ENCODE measurements around the gene CDC42BPB. TPM values are rescaled to one million over a fixed set of nuclear protein-coding genes. Genes with fewer than 3 reads are reported as not detected.

Gene CDC42BPB
- total and polyA plus RNA-seq, 2 experiments from 2014 or later = 13.0 to 106 TPM

GRCh38 chr14:102909462-102909861 lies 147.9 kb downstream of the CDC42BPB start:
- WGBS, 2 experiments (ENCODE audit: low coverage in 1 of 2, low lambda C conversion rate in 2 of 2, missing lambda C conversion rate in 2 of 2) = 84 to 88% methylated on average over 10 of the region's 10 CpGs
- Histone ChIP-seq H2AFZ (no peak overlapping the region), H3K9me3 (ENCODE audit: low read depth) (no peaks in the 10 kb centered on the region), H3K27me3 (replicated peaks; ENCODE audit: insufficient read depth) (no peaks in the 10 kb centered on the region), H3K4me2 (ENCODE audit: unreplicated experiment) (no peak overlapping the region), H3K36me3 (ENCODE audit: low read depth) (no peaks in the 10 kb centered on the region), H3K9me2 (ENCODE audit: insufficient read depth) (no peaks in the 10 kb centered on the region), H3K27ac (no peak overlapping the region), H3K4me1 (ENCODE audit: insufficient read depth) (no peaks in the 10 kb centered on the region), H4K20me1 (ENCODE audit: insufficient read depth) (no peaks in the 10 kb centered on the region), H3K4me3 (no peak overlapping the region), H3K9ac (no peak overlapping the region), H3K79me2 (ENCODE audit: insufficient read depth) (no peaks in the 10 kb centered on the region), H3F3A (ENCODE audit: insufficient read depth) (no peaks in the 10 kb centered on the region)
- no peak for TF ChIP-seq EZH2 (IDR thresholded peaks at IDR 0.05; ENCODE audit: insufficient read depth, poor library complexity, severe bottlenecking)
- no peak for TF ChIP-seq EZH2phosphoT487 (IDR thresholded peaks at IDR 0.05; ENCODE audit: insufficient read depth, low read depth)
- in situ Hi-C loops (cut with MboI) = no loop called here
- no peak for DNase-seq

GRCh38 chr14:102908766-102909455 lies 148.4 kb downstream of the CDC42BPB start:
- in situ Hi-C loops (cut with MboI) = no loop called here
- Histone ChIP-seq H4K20me1 (ENCODE audit: insufficient read depth) (no peaks in the 10 kb centered on the region), H3K4me1 (ENCODE audit: insufficient read depth) (no peaks in the 10 kb centered on the region), H3K4me2 (ENCODE audit: unreplicated experiment) (no peak overlapping the region), H2AFZ (no peak overlapping the region), H3K4me3 (no peak overlapping the region), H3K27me3 (replicated peaks; ENCODE audit: insufficient read depth) (no peaks in the 10 kb centered on the region), H3K27ac (no peak overlapping the region), H3K79me2 (ENCODE audit: insufficient read depth) (no peaks in the 10 kb centered on the region), H3K36me3 (ENCODE audit: low read depth) (no peaks in the 10 kb centered on the region), H3F3A (ENCODE audit: insufficient read depth) (no peaks in the 10 kb centered on the region), H3K9ac (no peak overlapping the region), H3K9me2 (ENCODE audit: insufficient read depth) (no peaks in the 10 kb centered on the region), H3K9me3 (ENCODE audit: low read depth) (no peaks in the 10 kb centered on the region)
- no peak for DNase-seq
- TF ChIP-seq EZH2 (IDR thresholded peaks at IDR 0.05; ENCODE audit: insufficient read depth, poor library complexity, severe bottlenecking) (no peak), EZH2phosphoT487 (IDR thresholded peaks at IDR 0.05; ENCODE audit: insufficient read depth, low read depth) (no peak)
- WGBS, 2 experiments (ENCODE audit: low coverage in 1 of 2, low lambda C conversion rate in 2 of 2, missing lambda C conversion rate in 2 of 2) = 99 to 100% methylated on average over 28 to 29 of the region's 29 CpGs

- H3K79me2 ChIP-seq (ENCODE audit: insufficient read depth) = no peaks in the 10 kb centered on the region
- 86 to 89% methylated on average over 23 of the region's 23 CpGs for WGBS, 2 experiments (ENCODE audit: low coverage in 1 of 2, low lambda C conversion rate in 2 of 2, missing lambda C conversion rate in 2 of 2)
- in situ Hi-C loops (cut with MboI) = no loop called here
- TF ChIP-seq EZH2phosphoT487 (IDR thresholded peaks at IDR 0.05; ENCODE audit: insufficient read depth, low read depth) = no peak
- TF ChIP-seq EZH2 (IDR thresholded peaks at IDR 0.05; ENCODE audit: insufficient read depth, poor library complexity, severe bottlenecking) = no peak
- no peaks in the 10 kb centered on the region for H3F3A ChIP-seq (ENCODE audit: insufficient read depth)
- no peak overlapping the region for H3K4me3 ChIP-seq
- no peaks in the 10 kb centered on the region for H3K4me1 ChIP-seq (ENCODE audit: insufficient read depth)
- H3K9me2 ChIP-seq (ENCODE audit: insufficient read depth) = no peaks in the 10 kb centered on the region
- H3K9ac ChIP-seq = no peak overlapping the region
- H4K20me1 ChIP-seq (ENCODE audit: insufficient read depth) = no peaks in the 10 kb centered on the region
- no peaks in the 10 kb centered on the region for H3K36me3 ChIP-seq (ENCODE audit: low read depth)
- H3K9me3 ChIP-seq (ENCODE audit: low read depth) = no peaks in the 10 kb centered on the region
- DNase-seq = no peak
- no peaks in the 10 kb centered on the region for H3K27me3 ChIP-seq (replicated peaks; ENCODE audit: insufficient read depth)
- H2AFZ ChIP-seq = no peak overlapping the region
- no peak overlapping the region for H3K27ac ChIP-seq
- no peak overlapping the region for H3K4me2 ChIP-seq (ENCODE audit: unreplicated experiment)
These were observed 149.2 kb downstream of the CDC42BPB start for GRCh38 chr14:102907980-102908730.

- H3K9me2 ChIP-seq (ENCODE audit: insufficient read depth) = no peaks in the 10 kb centered on the region
- no peak overlapping the region for H3K4me3 ChIP-seq
- no peak overlapping the region for H3K27ac ChIP-seq
- no peak for TF ChIP-seq EZH2 (IDR thresholded peaks at IDR 0.05; ENCODE audit: insufficient read depth, poor library complexity, severe bottlenecking)
- no peak for TF ChIP-seq EZH2phosphoT487 (IDR thresholded peaks at IDR 0.05; ENCODE audit: insufficient read depth, low read depth)
- no peak overlapping the region for H3K9ac ChIP-seq
- H2AFZ ChIP-seq = no peak overlapping the region
- no peaks in the 10 kb centered on the region for H3K79me2 ChIP-seq (ENCODE audit: insufficient read depth)
- no peaks in the 10 kb centered on the region for H3K27me3 ChIP-seq (replicated peaks; ENCODE audit: insufficient read depth)
- H3F3A ChIP-seq (ENCODE audit: insufficient read depth) = no peaks in the 10 kb centered on the region
- H3K4me2 ChIP-seq (ENCODE audit: unreplicated experiment) = no peak overlapping the region
- WGBS, 2 experiments (ENCODE audit: low coverage in 1 of 2, low lambda C conversion rate in 2 of 2, missing lambda C conversion rate in 2 of 2) = 96 to 97% methylated on average over 24 to 28 of the region's 33 CpGs
- no peaks in the 10 kb centered on the region for H4K20me1 ChIP-seq (ENCODE audit: insufficient read depth)
- no peaks in the 10 kb centered on the region for H3K36me3 ChIP-seq (ENCODE audit: low read depth)
- H3K4me1 ChIP-seq (ENCODE audit: insufficient read depth) = no peaks in the 10 kb centered on the region
- H3K9me3 ChIP-seq (ENCODE audit: low read depth) = no peaks in the 10 kb centered on the region
- no peak for DNase-seq
- in situ Hi-C loops (cut with MboI) = no loop called here
These were observed 150.0 kb downstream of the CDC42BPB start for GRCh38 chr14:102907303-102907844.

All from GM23248 (cell line).